Measurements from ENCODE around the gene TTLL5. TPM values are rescaled to one million over a fixed set of nuclear protein-coding genes. Genes with fewer than 3 reads are reported as not detected.

TTLL5 gene
- polyA plus RNA-seq, 1 of the 3 experiments (the other 2 are of a cell fraction), result 9.6 TPM

- POLR2A ChIA-PET, result no interaction called here
- DNase-seq, result no peak
These were observed 75.9 kb downstream of the TTLL5 start for GRCh38 chr14:75736845-75737485.

DNA sequence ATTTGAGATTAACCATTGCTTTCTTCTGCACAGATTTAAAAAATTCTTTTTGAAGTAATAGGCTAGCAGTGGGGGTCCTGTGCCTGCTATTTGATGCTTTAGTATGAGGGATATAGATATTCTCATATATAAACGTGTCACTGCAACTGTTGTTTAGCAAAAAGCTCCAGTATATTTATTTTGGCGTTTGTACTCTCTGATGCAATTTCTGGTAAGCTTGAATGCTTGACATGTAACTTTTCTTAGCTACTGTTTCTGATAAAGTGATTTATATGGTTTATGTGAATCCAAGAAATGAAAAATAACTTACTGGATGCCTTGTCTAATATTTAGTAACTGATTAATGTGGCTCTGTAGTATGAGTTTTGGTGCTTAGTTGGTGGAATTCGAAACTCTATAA is 77.1 kb downstream of the TTLL5 start:
- H3K36me3 ChIP-seq (replicated peaks in 1 of 2; ENCODE audit: control insufficient read depth in 1 of 2, insufficient read depth in 2 of 2, low read length in 1 of 2), result peaks cover 29 to 37% of the 10 kb centered on the region in 2 experiments
- TF ChIP-seq SMC3 (IDR thresholded peaks at IDR 0.05; ENCODE audit: low read depth, low read length), result no peak
- no peak for TF ChIP-seq ELF1 (IDR thresholded peaks at IDR 0.05)
- TF ChIP-seq FOXM1 (IDR thresholded peaks at IDR 0.05; ENCODE audit: low read depth), result no peak
- TF ChIP-seq RXRA (IDR thresholded peaks at IDR 0.05; ENCODE audit: borderline replicate concordance, low read depth), result no peak
- no peak for TF ChIP-seq EZH2phosphoT487 (IDR thresholded peaks at IDR 0.05; ENCODE audit: borderline replicate concordance, low read depth)
- TF ChIP-seq, protein P1, sequence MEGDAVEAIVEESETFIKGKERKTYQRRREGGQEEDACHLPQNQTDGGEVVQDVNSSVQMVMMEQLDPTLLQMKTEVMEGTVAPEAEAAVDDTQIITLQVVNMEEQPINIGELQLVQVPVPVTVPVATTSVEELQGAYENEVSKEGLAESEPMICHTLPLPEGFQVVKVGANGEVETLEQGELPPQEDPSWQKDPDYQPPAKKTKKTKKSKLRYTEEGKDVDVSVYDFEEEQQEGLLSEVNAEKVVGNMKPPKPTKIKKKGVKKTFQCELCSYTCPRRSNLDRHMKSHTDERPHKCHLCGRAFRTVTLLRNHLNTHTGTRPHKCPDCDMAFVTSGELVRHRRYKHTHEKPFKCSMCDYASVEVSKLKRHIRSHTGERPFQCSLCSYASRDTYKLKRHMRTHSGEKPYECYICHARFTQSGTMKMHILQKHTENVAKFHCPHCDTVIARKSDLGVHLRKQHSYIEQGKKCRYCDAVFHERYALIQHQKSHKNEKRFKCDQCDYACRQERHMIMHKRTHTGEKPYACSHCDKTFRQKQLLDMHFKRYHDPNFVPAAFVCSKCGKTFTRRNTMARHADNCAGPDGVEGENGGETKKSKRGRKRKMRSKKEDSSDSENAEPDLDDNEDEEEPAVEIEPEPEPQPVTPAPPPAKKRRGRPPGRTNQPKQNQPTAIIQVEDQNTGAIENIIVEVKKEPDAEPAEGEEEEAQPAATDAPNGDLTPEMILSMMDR (IDR thresholded peaks at IDR 0.05), result no peak
- TF ChIP-seq GATA2 (CRISPR knock-in tag; IDR thresholded peaks at IDR 0.05), result no peak
- TF ChIP-seq NRF1 (IDR thresholded peaks at IDR 0.05; ENCODE audit: low read depth, low read length), result no peak
- TF ChIP-seq POLR2AphosphoS5 (IDR thresholded peaks at IDR 0.05; ENCODE audit: low read depth, low read length), result no peak
- no peak for TF ChIP-seq SIN3A (IDR thresholded peaks at IDR 0.05; ENCODE audit: borderline replicate concordance, low read depth, low read length)
- TF ChIP-seq, protein P2, sequence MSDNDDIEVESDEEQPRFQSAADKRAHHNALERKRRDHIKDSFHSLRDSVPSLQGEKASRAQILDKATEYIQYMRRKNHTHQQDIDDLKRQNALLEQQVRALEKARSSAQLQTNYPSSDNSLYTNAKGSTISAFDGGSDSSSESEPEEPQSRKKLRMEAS (IDR thresholded peaks at IDR 0.05; ENCODE audit: low read depth), result no peak
- no peak for TF ChIP-seq RAD21 (IDR thresholded peaks at IDR 0.05; ENCODE audit: low read length)
- H3F3A ChIP-seq (replicated peaks; ENCODE audit: insufficient read depth), result no peaks in the 10 kb centered on the region
- no peaks in the 10 kb centered on the region; a peak in 1 of 4 replicates for H3K4me1 ChIP-seq (ENCODE audit: control insufficient read depth in 1 of 2, insufficient read depth in 2 of 2, low read depth in 1 of 2, low read length in 1 of 2)
- H3K9me3 ChIP-seq, result no peaks in the 10 kb centered on the region
- no peak overlapping the region for H3K9ac ChIP-seq
- CTCF ChIA-PET, result interaction anchor here (1.0 kb wide), 2 partner anchors 24 to 251 kb away, joined by 3 read pairs; no protein-coding TSS in a partner anchor
- H2AFZ ChIP-seq (ENCODE audit: low read depth), result no peak overlapping the region
- no peak for DNase-seq
- no peaks in the 10 kb centered on the region for H3K27me3 ChIP-seq (ENCODE audit: insufficient read depth)
- 82% methylated on average over 3 of the region's 3 CpGs for WGBS (ENCODE audit: low lambda C conversion rate)
- H3K9me2 ChIP-seq, result no peaks in the 10 kb centered on the region
- H3K4me3 ChIP-seq (ENCODE audit: low read depth in 2 of 2, low read length in 1 of 2), result no peak overlapping the region
- no peaks in the 10 kb centered on the region for H4K20me1 ChIP-seq (ENCODE audit: insufficient read depth)
- no peak overlapping the region for H3K27ac ChIP-seq (ENCODE audit: low read depth in 2 of 2, low read length in 1 of 2)
- no peak overlapping the region for H3K4me2 ChIP-seq
- H3K79me2 ChIP-seq (ENCODE audit: insufficient read depth), result no peaks in the 10 kb centered on the region
- POLR2A ChIA-PET, result no interaction called here

More at GRCh38 chr14:75736845-75737485, 75.9 kb downstream of the TTLL5 start:
- H3K9ac ChIP-seq, result no peak overlapping the region
- no peak for TF ChIP-seq NFIC (IDR thresholded peaks at IDR 0.05; ENCODE audit: borderline replicate concordance)
- no peak for TF ChIP-seq RCOR1 (IDR thresholded peaks at IDR 0.05; ENCODE audit: low read length)
- no peak for TF ChIP-seq CHD2 (IDR thresholded peaks at IDR 0.05; ENCODE audit: low read length, partially characterized antibody)
- TF ChIP-seq, protein P1 (IDR thresholded peaks at IDR 0.05), result no peak
- no peak for TF ChIP-seq FOXM1 (IDR thresholded peaks at IDR 0.05; ENCODE audit: low read depth)
- TF ChIP-seq, protein P3, sequence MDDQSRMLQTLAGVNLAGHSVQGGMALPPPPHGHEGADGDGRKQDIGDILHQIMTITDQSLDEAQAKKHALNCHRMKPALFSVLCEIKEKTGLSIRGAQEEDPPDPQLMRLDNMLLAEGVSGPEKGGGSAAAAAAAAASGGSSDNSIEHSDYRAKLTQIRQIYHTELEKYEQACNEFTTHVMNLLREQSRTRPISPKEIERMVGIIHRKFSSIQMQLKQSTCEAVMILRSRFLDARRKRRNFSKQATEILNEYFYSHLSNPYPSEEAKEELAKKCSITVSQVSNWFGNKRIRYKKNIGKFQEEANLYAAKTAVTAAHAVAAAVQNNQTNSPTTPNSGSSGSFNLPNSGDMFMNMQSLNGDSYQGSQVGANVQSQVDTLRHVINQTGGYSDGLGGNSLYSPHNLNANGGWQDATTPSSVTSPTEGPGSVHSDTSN (IDR thresholded peaks at IDR 0.05), result no peak
- no peak for TF ChIP-seq JUND (IDR thresholded peaks at IDR 0.05)
- no peak for TF ChIP-seq RXRA (IDR thresholded peaks at IDR 0.05; ENCODE audit: borderline replicate concordance, low read depth)
- TF ChIP-seq ELF1 (IDR thresholded peaks at IDR 0.05), result no peak
- TF ChIP-seq, protein P4, sequence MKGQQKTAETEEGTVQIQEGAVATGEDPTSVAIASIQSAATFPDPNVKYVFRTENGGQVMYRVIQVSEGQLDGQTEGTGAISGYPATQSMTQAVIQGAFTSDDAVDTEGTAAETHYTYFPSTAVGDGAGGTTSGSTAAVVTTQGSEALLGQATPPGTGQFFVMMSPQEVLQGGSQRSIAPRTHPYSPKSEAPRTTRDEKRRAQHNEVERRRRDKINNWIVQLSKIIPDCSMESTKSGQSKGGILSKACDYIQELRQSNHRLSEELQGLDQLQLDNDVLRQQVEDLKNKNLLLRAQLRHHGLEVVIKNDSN (IDR thresholded peaks at IDR 0.05; ENCODE audit: borderline replicate concordance, low read depth), result no peak
- no peak for TF ChIP-seq TAF1 (IDR thresholded peaks at IDR 0.05; ENCODE audit: borderline replicate concordance, low read depth, low read length)
- TF ChIP-seq EP300 (IDR thresholded peaks at IDR 0.05; ENCODE audit: borderline replicate concordance in 1 of 2, low read depth in 1 of 2, low read length in 1 of 2), result no peak
- peaks cover 33 to 39% of the 10 kb centered on the region in 2 experiments for H3K36me3 ChIP-seq (replicated peaks in 1 of 2; ENCODE audit: control insufficient read depth in 1 of 2, insufficient read depth in 2 of 2, low read length in 1 of 2)
- H3F3A ChIP-seq (replicated peaks; ENCODE audit: insufficient read depth), result no peaks in the 10 kb centered on the region
- H3K4me2 ChIP-seq, result no peak overlapping the region
- H3K79me2 ChIP-seq (ENCODE audit: insufficient read depth), result no peaks in the 10 kb centered on the region
- H3K27me3 ChIP-seq (ENCODE audit: insufficient read depth), result no peaks in the 10 kb centered on the region
- H3K27ac ChIP-seq (ENCODE audit: low read depth in 2 of 2, low read length in 1 of 2), result no peak overlapping the region
- no peak overlapping the region for H2AFZ ChIP-seq (ENCODE audit: low read depth)
- no peaks in the 10 kb centered on the region for H4K20me1 ChIP-seq (ENCODE audit: insufficient read depth)
- H3K4me1 ChIP-seq (ENCODE audit: control insufficient read depth in 1 of 2, insufficient read depth in 2 of 2, low read depth in 1 of 2, low read length in 1 of 2), result no peaks in the 10 kb centered on the region; a peak in 1 of 4 replicates
- no peak overlapping the region for H3K4me3 ChIP-seq (ENCODE audit: low read depth in 2 of 2, low read length in 1 of 2)
- CTCF ChIA-PET, result interaction anchor here (1.0 to 1.2 kb wide), 3 partner anchors 28 to 246 kb away, joined by 3 read pairs; partner anchors contain the start of gene TGFB3
- H3K9me3 ChIP-seq, result no peaks in the 10 kb centered on the region
- no peaks in the 10 kb centered on the region for H3K9me2 ChIP-seq

Data from SK-N-SH (cell line).